K562 (cell line): ENCODE measurements around the gene CPED1. TPM values are rescaled to one million over a fixed set of nuclear protein-coding genes. Genes with fewer than 3 reads are reported as not detected.
A peak's percentile ranks its signal among the peaks of the same experiment; 100 is the strongest.

Experiments
- BRF2 ChIP-seq: IDR thresholded peaks from 3 replicates; pipeline ENCODE4 v1.6.1; 2011; ENCODE audit warnings: borderline replicate concordance, mild to moderate bottlenecking; ENCODE audit not compliant: insufficient read length, insufficient read depth
- CHD1 ChIP-seq: fragments of 200-600 bp; sonication (generic); IDR thresholded peaks from one replicate; pipeline ENCODE4 v1.6.1; 2012; ENCODE audit warnings: mild to moderate bottlenecking, moderate library complexity, low read length, inconsistent platforms
- DNMT1 ChIP-seq: fragments of 450-650 bp; IDR thresholded peaks from 2 replicates; pipeline ENCODE4 v1.6.1; 2016; ENCODE audit warnings: antibody characterized with exemption, mild to moderate bottlenecking
- FOXM1 ChIP-seq, 2 experiments: fragments of 450-650 bp in 1 of 2; sonication (generic) in 1 of 2; formaldehyde crosslinking in 1 of 2; IDR thresholded peaks; 2 replicates each; pipeline versions ENCODE4 v1.6.1 to v1.9.0; 2017 to 2022; ENCODE audit warnings: low read depth in 2 of 2, mild to moderate bottlenecking in 2 of 2, missing genetic modification reagents in 1 of 2, moderate library complexity in 1 of 2
- ID3 ChIP-seq, 2 experiments: fragments of 250-450 bp in 1 of 2; fragments of 450-650 bp in 1 of 2; sonication (Bioruptor Pico) in 1 of 2; IDR thresholded peaks; 2 replicates each; pipeline versions ENCODE4 v1.6.1 to v1.8.0; 2016 to 2021; ENCODE audit warnings: mild to moderate bottlenecking in 2 of 2, moderate library complexity in 2 of 2, missing compliant biosample characterization in 1 of 2, missing genetic modification characterization in 1 of 2
- KDM1A ChIP-seq, 2 experiments: fragments of 450-650 bp; IDR thresholded peaks; 2 replicates each; pipeline ENCODE4 v1.6.1; 2016; ENCODE audit warnings: mild to moderate bottlenecking in 2 of 2
- NR4A1 ChIP-seq, 2 experiments: fragments of 250-450 bp in 1 of 2; fragments of 450-650 bp in 1 of 2; sonication (Bioruptor Pico) in 1 of 2; IDR thresholded peaks; 2 replicates each; pipeline versions ENCODE4 v1.4.0 to v1.6.1; 2016 to 2020; ENCODE audit warnings: mild to moderate bottlenecking in 2 of 2, missing compliant biosample characterization in 1 of 2, missing genetic modification characterization in 1 of 2, moderate library complexity in 1 of 2
- NRF1 ChIP-seq, 2 experiments: fragments of 450-650 bp; IDR thresholded peaks in 1 of 2; conservative IDR thresholded peaks in 1 of 2; 2 replicates each; pipeline ENCODE4 v1.6.1; 2014; ENCODE audit warnings: mild to moderate bottlenecking in 2 of 2
- PURB ChIP-seq: sonication (generic); formaldehyde crosslinking; IDR thresholded peaks from 2 replicates; pipeline ENCODE4 v1.9.0; 2021; ENCODE audit warnings: low read depth, mild to moderate bottlenecking, missing genetic modification reagents
- SNAPC5 ChIP-seq: fragments of 250-450 bp; sonication (Bioruptor Pico); IDR thresholded peaks from 2 replicates; pipeline ENCODE4 v1.8.0; 2021; ENCODE audit warnings: moderate library complexity, mild to moderate bottlenecking, inconsistent platforms
- TBL1XR1 ChIP-seq, 2 experiments: IDR thresholded peaks; 2 replicates each; pipeline ENCODE4 v1.6.1; 2012; ENCODE audit warnings: improper control_type of control experiment in 2 of 2, low read length in 2 of 2, mild to moderate bottlenecking in 1 of 2
- USF2 ChIP-seq: sonication (generic); formaldehyde crosslinking; IDR thresholded peaks from 2 replicates; pipeline ENCODE4 v1.5.0; 2020; ENCODE audit warnings: missing genetic modification reagents
- ZBTB2 ChIP-seq: fragments of 450-650 bp; IDR thresholded peaks from 2 replicates; pipeline ENCODE4 v1.6.1; 2016; ENCODE audit warnings: antibody characterized with exemption
- ZBTB26 ChIP-seq: fragments of 450-650 bp; formaldehyde crosslinking; IDR thresholded peaks from 2 replicates; pipeline ENCODE4 v1.4.0; 2022; ENCODE audit warnings: missing genetic modification characterization
- ZC3H8 ChIP-seq: fragments of 450-650 bp; IDR thresholded peaks from 2 replicates; pipeline ENCODE4 v1.6.1; 2017
- ZFP91 ChIP-seq: sonication (generic); formaldehyde crosslinking; IDR thresholded peaks from 2 replicates; pipeline ENCODE4 v1.8.0; 2022; ENCODE audit warnings: mild to moderate bottlenecking, missing genetic modification reagents
- polyA plus RNA-seq, 8 experiments: library from polyadenylated mRNA; depleted of rRNA in 4 of 8; stranded (reverse) in 5 of 8; unstranded in 3 of 8; fragments of >200 nt; fragmentation: Nextera tagmentation in 2 of 8; fragmentation: Illumina TruSeq in 1 of 8; extraction: Ambion mirVana in 2 of 8; extraction: Trizol in 1 of 8; gene quantifications; 2 replicates each; pipeline versions ENCODE4 v1.2.1 to v1.2.3, GENCODE V29; 2011 to 2014; ENCODE audit warnings: inconsistent platforms in 1 of 8, missing spikeins in 1 of 8
- total RNA-seq, 7 experiments: library from RNA; depleted of rRNA in 6 of 7; stranded (reverse); fragments of >200 nt in 6 of 7; fragmentation: Illumina TruSeq in 2 of 7; extraction: Trizol in 2 of 7; gene quantifications; 2 replicates each; pipeline versions ENCODE4 v1.2.1 to v1.2.3, GENCODE V29; 2011 to 2021; ENCODE audit warnings: low replicate concordance in 1 of 7

CPED1 gene
- total and polyA plus RNA-seq, 9 of the 15 experiments (the other 6 are each of a cell fraction or from before 2014, with no cell fraction given) = 195 to 393 (median 290) TPM

GRCh38 chr7:121076350-121077164 is 88.0 kb downstream of the CPED1 start (continued):
- TF ChIP-seq DNMT1 = 0 out of 2 replicates have a peak, but pooled peaks have one; percentile 78
- TF ChIP-seq TBL1XR1 (IDR thresholded peaks at IDR 0.05; ENCODE audit: low read length in 2 of 2) = peak; percentile 91 to 95
- no peak for TF ChIP-seq ZBTB26 (CRISPR knock-in tag)
- TF ChIP-seq ZFP91 (CRISPR knock-in tag) = no peak
- TF ChIP-seq CHD1 = no peak
- no peak for TF ChIP-seq PURB (CRISPR knock-in tag)
- peak; percentile 77; the same call in 1 of the 2 replicates for TF ChIP-seq ZC3H8
- no peak for TF ChIP-seq NR4A1 (CRISPR knock-in tag; IDR thresholded peaks at IDR 0.05)
- no peak for TF ChIP-seq NR4A1 (tag; IDR thresholded peaks at IDR 0.05)
- TF ChIP-seq ID3 (CRISPR knock-in tag; IDR thresholded peaks at IDR 0.05) = no peak
- TF ChIP-seq ID3 (tag; IDR thresholded peaks at IDR 0.05) = no peak
- no peak; the same call in 1 of the 2 replicates for TF ChIP-seq ZBTB2
- peak; percentile 85 for TF ChIP-seq FOXM1 (IDR thresholded peaks at IDR 0.05; ENCODE audit: low read depth)
- no peak for TF ChIP-seq FOXM1 (CRISPR knock-in tag; IDR thresholded peaks at IDR 0.05; ENCODE audit: low read depth)
- no peak for TF ChIP-seq USF2 (CRISPR knock-in tag)
- TF ChIP-seq NRF1 (conservative IDR thresholded peaks at IDR 0.05 in 1 of 2, IDR thresholded peaks at IDR 0.05 in 1 of 2) = 0 out of 4 replicates have a peak, but pooled peaks of 1 of the 2 experiments have one; percentile 19
- no peak for TF ChIP-seq BRF2
- peak; percentile 81 to 88 for TF ChIP-seq KDM1A (IDR thresholded peaks at IDR 0.05)
- no peak for TF ChIP-seq SNAPC5 (CRISPR knock-in tag)
